GM10266 (cell line): Measurements from ENCODE around the gene NSUN6.
"Not testable (repeated sequence)": the region's sequence is repeated elsewhere in the genome, so short reads cannot be mapped to it uniquely, and the experiment has no call there.

ENCODE experiments used
- DNase-seq: peaks from one replicate; pipeline ENCODE4 v3.0.0; 2012; ENCODE audit errors: extremely low spot score
- CTCF ChIP-seq: IDR thresholded peaks from 2 replicates; pipeline ENCODE4 v1.5.1; 2012; ENCODE audit warnings: mild to moderate bottlenecking, low read depth; ENCODE audit not compliant: control insufficient read depth, insufficient read depth; ENCODE audit errors: missing control alignments

The NSUN6 gene

GRCh38 chr10:18649364-18649959 is 1.9 kb downstream of the NSUN6 start:
- DNase-seq, result no peak
- TF ChIP-seq CTCF, result no peak

- no peak for DNase-seq
- no peak for TF ChIP-seq CTCF
Measured at GRCh38 chr10:18647945-18648344, 3.4 kb downstream of the NSUN6 start.

- DNase-seq, result no peak
- no peak for TF ChIP-seq CTCF
Measured at GRCh38 chr10:18647151-18647550, 4.2 kb downstream of the NSUN6 start.

- not testable (repeated sequence) for DNase-seq
Measured at GRCh38 chr10:18639719-18640118, 11.7 kb downstream of the NSUN6 start.

- not testable (repeated sequence) for DNase-seq
Measured at GRCh38 chr10:18637400-18637799, 14.0 kb downstream of the NSUN6 start.

GRCh38 chr10:18635995-18636394 is 15.4 kb downstream of the NSUN6 start:
- DNase-seq, result no peak
- TF ChIP-seq CTCF, result no peak

- not testable (repeated sequence) for DNase-seq
Measured at GRCh38 chr10:18632500-18632899, 18.9 kb downstream of the NSUN6 start.

GRCh38 chr10:18627452-18628018 is 23.9 kb downstream of the NSUN6 start:
- DNase-seq, result not testable (repeated sequence)

GRCh38 chr10:18625886-18626285 is 25.5 kb downstream of the NSUN6 start:
- no peak for DNase-seq

GRCh38 chr10:18623671-18624070 is 27.7 kb downstream of the NSUN6 start:
- DNase-seq, result not testable (repeated sequence)

More at GRCh38 chr10:18625886-18626285, 25.5 kb downstream of the NSUN6 start:
- TF ChIP-seq CTCF, result no peak
